T-cell (primary cell): Measurements from ENCODE around the gene THAP11. TPM values are rescaled to one million over a fixed set of nuclear protein-coding genes. Genes with fewer than 3 reads are reported as not detected.
"Not testable (repeated sequence)": the region's sequence is repeated elsewhere in the genome, so short reads cannot be mapped to it uniquely, and the experiment has no call there.

ENCODE experiments used
- ATAC-seq, 4 experiments: fragments of 200-7000 bp in 3 of 4; fragments of 150-1000 bp in 1 of 4; cut with Tn5 transposase; replicated peaks in 1 of 4; 1 replicate in 3 of 4; 2 replicates in 1 of 4; pipeline ENCODE4 v1.10.0; 2021; ENCODE audit warnings: moderate library complexity in 3 of 4, mild to moderate bottlenecking in 2 of 4, moderate number of reproducible peaks in 1 of 4
- CTCF ChIA-PET, 2 donors: fragments of 300-600 bp; sonication (Branson Sonifier 250); formaldehyde crosslinking; loops; one replicate each; lab custom pipeline; 2022; ENCODE audit warnings: antibody characterized with exemption in 2 of 2; lab: Charles Lee
- POLR2A ChIA-PET, 2 donors: fragments of 300-600 bp; sonication (Branson Sonifier 250); formaldehyde crosslinking; loops; one replicate each; lab custom pipeline; 2022; ENCODE audit warnings: antibody characterized with exemption in 2 of 2; lab: Charles Lee
- DNase-seq, 35 experiments: peaks; one replicate each; pipeline versions ENCODE4 v3.0.0 to v3.0.0-alpha.2; 2013 to 2023
- H3K27ac ChIP-seq: one replicate; pipeline ENCODE4 v1.5.1; 2013; ENCODE audit warnings: low read length
- H3K27me3 ChIP-seq, 2 experiments: replicated peaks in 1 of 2; 1 replicate in 1 of 2; 2 replicates in 1 of 2; pipeline versions ENCODE4 v1.6.1 to v1.7.0; 2013; ENCODE audit warnings: low read length in 1 of 2, mixed read lengths in 1 of 2; ENCODE audit not compliant: control insufficient read depth in 2 of 2, insufficient read depth in 2 of 2; ENCODE audit errors: extremely low read depth in 1 of 2
- H3K36me3 ChIP-seq, 2 donors: 1 replicate in 1 of 2; 2 replicates in 1 of 2; pipeline versions ENCODE4 v1.6.1 to v1.7.0; 2013; ENCODE audit warnings: low read length in 1 of 2; ENCODE audit not compliant: control insufficient read depth in 2 of 2, insufficient read depth in 1 of 2; ENCODE audit errors: extremely low read depth in 1 of 2
- H3K4me1 ChIP-seq, 2 experiments: 1 replicate in 1 of 2; 2 replicates in 1 of 2; pipeline versions ENCODE4 v1.6.1 to v1.7.0; 2013; ENCODE audit warnings: low read length in 2 of 2, mixed read lengths in 1 of 2; ENCODE audit not compliant: insufficient read depth in 2 of 2, control insufficient read depth in 1 of 2; ENCODE audit errors: extremely low read depth in 1 of 2
- H3K4me3 ChIP-seq, 2 donors: 1 replicate in 1 of 2; 2 replicates in 1 of 2; pipeline versions ENCODE4 v1.5.1 to v1.7.0; 2013; ENCODE audit warnings: mild to moderate bottlenecking in 2 of 2, low read length in 1 of 2, moderate library complexity in 1 of 2; ENCODE audit not compliant: control insufficient read depth in 1 of 2; ENCODE audit errors: extremely low read depth in 1 of 2
- H3K9me3 ChIP-seq: 2 replicates; pipeline ENCODE4 v1.7.0; 2013
- H3K27ac Mint-ChIP-seq, 2 donors: one replicate each; pipeline ENCODE4 v1.8.0; 2020 to 2021; ENCODE audit warnings: mild to moderate bottlenecking in 2 of 2, mixed read lengths in 2 of 2
- H3K27me3 Mint-ChIP-seq, 2 donors: one replicate each; pipeline ENCODE4 v1.8.0; 2021 to 2022; ENCODE audit warnings: mixed read lengths in 2 of 2
- H3K36me3 Mint-ChIP-seq: one replicate; pipeline ENCODE4 v1.8.0; 2021; ENCODE audit warnings: mixed read lengths
- H3K4me1 Mint-ChIP-seq, 3 donors: one replicate each; pipeline ENCODE4 v1.8.0; 2020 to 2022; ENCODE audit warnings: mixed read lengths in 3 of 3, mild to moderate bottlenecking in 1 of 3
- H3K4me3 Mint-ChIP-seq, 3 donors: one replicate each; pipeline ENCODE4 v1.8.0; 2020 to 2022; ENCODE audit warnings: mild to moderate bottlenecking in 3 of 3, mixed read lengths in 3 of 3, moderate library complexity in 3 of 3
- H3K9me3 Mint-ChIP-seq, 3 donors: one replicate each; pipeline ENCODE4 v1.8.0; 2020 to 2022; ENCODE audit warnings: mixed read lengths in 3 of 3
- WGBS: methylation state at CpG from one replicate; pipeline ENCODE4 v1.1.5; 2013; ENCODE audit warnings: missing lambda C conversion rate; ENCODE audit not compliant: insufficient coverage; 5-methylcytosine and 5-hydroxymethylcytosine counted together
- total RNA-seq, 35 experiments: library from RNA in 6 of 35; stranded (reverse) in 6 of 35; fragments of 120-200 nt in 1 of 35; gene quantifications; one replicate each; pipeline versions ENCODE4 v1.2.1 to v1.2.4 and lab custom pipeline; 2013 to 2026

The THAP11 gene
- total RNA-seq, 5 donors from 2014 or later (not counting 1 experiment from before 2014, with no cell fraction given): 37.9 to 59.9 (median 55.5) TPM

GRCh38 chr16:67833030-67833414 is 9.1 kb upstream of the THAP11 start:
- Histone ChIP-seq H3K36me3 (peaks cover 7 to 37% of the 10 kb centered on the region in 2 donors), H3K27me3 (no peaks in the 10 kb centered on the region), H3K4me3 (peak overlapping the region; percentile 72 to 74), H3K27ac (no peak overlapping the region), H3K9me3 (no peaks in the 10 kb centered on the region), H3K4me1 (peaks cover 7 to 22% of the 10 kb centered on the region in 2 experiments)
- no peaks in the 10 kb centered on the region for H3K9me3 Mint-ChIP-seq
- WGBS: 0% methylated on average over 1 of the region's 3 CpGs
- peak overlapping the region in 1 of 2 donors; percentile 68 for H3K27ac Mint-ChIP-seq
- H3K4me1 Mint-ChIP-seq: peaks cover 0 to 16% (median 15%) of the 10 kb centered on the region in 3 donors
- ChIA-PET POLR2A (interaction anchor here in 1 of 2 donors (0.6 kb wide), 1 partner anchor 191 kb away, joined by 8 read pairs; no protein-coding TSS in a partner anchor), CTCF (interaction anchor here in 1 of 2 donors (1.2 to 1.5 kb wide), 2 partner anchors 17 to 27 kb away, joined by 7 to 13 read pairs; partner anchors contain the start of genes RANBP10 and TSNAXIP1)
- no peaks in the 10 kb centered on the region for H3K27me3 Mint-ChIP-seq
- peaks cover 16% of the 10 kb centered on the region for H3K36me3 Mint-ChIP-seq
- H3K4me3 Mint-ChIP-seq: peak overlapping the region; percentile 87 to 91 (median 90)
- no peak for DNase-seq
- ATAC-seq: peak in 1 of 4 experiments; percentile 1

DNA sequence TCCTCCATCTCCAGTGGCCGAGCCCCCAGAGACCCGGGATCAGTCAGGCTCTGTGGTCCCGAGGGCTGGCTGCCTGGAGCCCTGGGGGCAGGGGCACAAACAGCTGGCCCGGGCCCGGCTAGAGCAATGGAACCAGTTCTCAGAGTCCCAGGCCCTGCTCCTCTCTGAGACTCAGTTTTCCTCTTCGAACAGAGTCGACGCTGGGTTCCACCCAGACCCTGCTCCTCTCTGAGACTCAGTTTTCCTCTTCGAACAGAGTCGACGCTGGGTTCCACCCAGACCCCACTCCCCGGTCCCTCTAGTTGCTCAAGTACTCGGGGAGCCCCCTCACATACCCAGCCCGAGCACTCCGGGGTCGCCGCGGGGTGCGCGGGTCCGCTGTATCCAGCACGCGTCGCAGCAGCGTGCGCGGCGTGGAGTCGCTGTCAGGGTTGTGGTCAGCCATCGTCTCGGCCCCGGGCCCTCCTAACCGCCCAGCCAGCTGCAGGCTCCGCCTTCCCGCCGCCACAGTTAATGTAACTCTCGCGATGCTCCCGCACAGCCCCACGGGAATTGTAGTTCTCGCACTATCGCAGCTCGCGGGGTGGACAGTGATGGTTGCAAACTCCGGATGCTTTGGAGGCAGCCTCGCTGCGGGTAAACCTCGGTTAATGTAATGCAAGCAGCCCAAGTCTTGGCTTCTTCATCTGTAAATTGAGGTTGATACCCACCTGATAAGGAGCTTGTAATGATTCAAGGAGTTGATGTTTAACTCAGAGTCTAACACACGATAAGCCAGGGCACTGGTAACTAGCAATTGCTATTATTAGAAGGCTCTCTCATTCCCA is 8.5 kb upstream of the THAP11 start:
- POLR2A ChIA-PET: interaction anchor here in 1 of 2 donors (0.6 kb wide), 1 partner anchor 190 kb away, joined by 8 read pairs; no protein-coding TSS in a partner anchor
- Histone ChIP-seq H3K4me3 (peak overlapping the region; percentile 72 to 74), H3K27me3 (no peaks in the 10 kb centered on the region), H3K4me1 (peaks cover 7 to 22% of the 10 kb centered on the region in 2 experiments), H3K27ac (peak overlapping the region; percentile 17), H3K36me3 (peaks cover 7 to 37% of the 10 kb centered on the region in 2 donors), H3K9me3 (no peaks in the 10 kb centered on the region)
- Mint-ChIP-seq H3K9me3 (no peaks in the 10 kb centered on the region), H3K27ac (peak overlapping the region; percentile 69 to 79), H3K4me1 (peaks cover 0 to 16% (median 15%) of the 10 kb centered on the region in 3 donors), H3K36me3 (peaks cover 15% of the 10 kb centered on the region), H3K27me3 (no peaks in the 10 kb centered on the region), H3K4me3 (peak overlapping the region; percentile 87 to 91 (median 90))
- CTCF ChIA-PET: interaction anchor here in 1 of 2 donors (0.5 to 1.5 kb wide), 4 partner anchors 18 to 393 kb away, joined by 3 to 13 read pairs (median 5); partner anchors contain the start of genes RANBP10 and TSNAXIP1
- DNase-seq (peak; percentile 81 to 96 (median 91)), ATAC-seq (peak; percentile 100)
- 0% methylated on average over 48 of the region's 49 CpGs for WGBS

DNA sequence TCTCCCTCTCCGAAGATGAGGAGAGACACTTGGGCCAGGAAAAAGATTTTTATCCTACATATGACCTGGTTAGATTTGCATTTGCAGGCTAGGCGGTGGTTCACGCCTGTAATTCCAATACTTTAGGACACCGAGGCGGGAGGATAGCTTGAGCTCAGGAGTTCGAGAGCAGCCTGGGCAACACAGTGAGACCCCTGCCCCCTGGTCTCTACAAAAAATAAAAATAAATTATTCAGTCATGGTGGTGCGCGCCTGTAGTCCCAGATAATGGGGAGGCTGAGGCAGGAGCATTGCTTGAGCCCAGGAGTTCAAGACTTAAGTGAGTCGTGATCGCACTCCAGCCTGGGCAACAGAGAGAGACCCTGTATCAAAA is 7.9 kb upstream of the THAP11 start:
- Mint-ChIP-seq H3K4me3 (peak overlapping the region; percentile 87 to 91 (median 90)), H3K4me1 (peaks cover 0 to 16% (median 15%) of the 10 kb centered on the region in 3 donors), H3K27me3 (no peaks in the 10 kb centered on the region), H3K9me3 (no peaks in the 10 kb centered on the region), H3K36me3 (peaks cover 10% of the 10 kb centered on the region), H3K27ac (peak overlapping the region; percentile 69 to 79)
- ATAC-seq: no peak
- 93% methylated on average over 3 of the region's 10 CpGs for WGBS
- CTCF ChIA-PET: interaction anchor here in 1 of 2 donors (1.0 to 1.5 kb wide), 3 partner anchors 18 to 33 kb away, joined by 3 to 13 read pairs (median 7); partner anchors contain the start of genes RANBP10 and TSNAXIP1
- Histone ChIP-seq H3K36me3 (peaks cover 7 to 31% of the 10 kb centered on the region in 2 donors), H3K27ac (peak overlapping the region; percentile 7), H3K4me1 (peaks cover 7 to 22% of the 10 kb centered on the region in 2 experiments), H3K27me3 (no peaks in the 10 kb centered on the region), H3K9me3 (no peaks in the 10 kb centered on the region), H3K4me3 (peak overlapping the region; percentile 72 to 74)
- POLR2A ChIA-PET: no interaction called here
- DNase-seq: no peak

DNA sequence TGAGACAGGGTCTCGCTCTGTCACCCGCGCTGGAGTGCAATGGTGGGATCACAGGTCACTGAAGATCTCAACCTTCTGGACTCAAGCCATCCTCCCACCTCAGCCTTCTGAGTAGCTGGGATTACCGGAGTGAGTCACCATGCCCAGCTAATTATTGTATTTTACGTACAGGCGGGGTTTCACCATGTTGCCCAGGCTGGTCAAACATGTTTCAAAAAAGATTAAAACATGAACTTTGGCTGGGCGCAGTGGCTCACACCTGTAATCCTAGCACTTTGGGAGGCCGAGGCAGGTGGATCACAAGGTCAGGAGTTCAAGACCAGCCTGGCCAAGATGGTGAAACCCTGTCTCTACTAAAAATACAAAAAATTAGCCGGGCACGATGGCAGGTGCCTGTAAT is 4.9 kb upstream of the THAP11 start:
- ChIA-PET CTCF (interaction anchor here (0.6 to 0.7 kb wide), 2 partner anchors 29 to 316 kb away, joined by 3 to 4 read pairs; no protein-coding TSS in a partner anchor), POLR2A (interaction anchor here in 1 of 2 donors (0.6 kb wide), 1 partner anchor 19 kb away, joined by 6 read pairs; no protein-coding TSS in a partner anchor)
- H3K9me3 Mint-ChIP-seq, H3K27me3 Mint-ChIP-seq, DNase-seq, H3K36me3 ChIP-seq, H3K36me3 Mint-ChIP-seq, H3K27ac ChIP-seq, ATAC-seq, H3K9me3 ChIP-seq, H3K27me3 ChIP-seq, H3K4me3 ChIP-seq, H3K27ac Mint-ChIP-seq, H3K4me3 Mint-ChIP-seq: not testable (repeated sequence)
- WGBS: no CpG with 5 or more reads among the region's 10 CpGs
- H3K4me1 ChIP-seq: peaks cover 8 to 27% of the 10 kb centered on the region in 2 experiments
- H3K4me1 Mint-ChIP-seq: peaks cover 6 to 23% (median 20%) of the 10 kb centered on the region in 3 donors

GRCh38 chr16:67837811-67838210 is 4.3 kb upstream of the THAP11 start:
- Histone ChIP-seq H3K36me3 (no peaks in the 10 kb centered on the region), H3K27ac (no peak overlapping the region), H3K4me1 (peaks cover 8 to 25% of the 10 kb centered on the region in 2 experiments), H3K9me3 (no peaks in the 10 kb centered on the region), H3K27me3 (no peaks in the 10 kb centered on the region), H3K4me3 (no peak overlapping the region)
- Mint-ChIP-seq H3K4me3 (no peak overlapping the region), H3K36me3 (no peaks in the 10 kb centered on the region), H3K27ac (no peak overlapping the region), H3K9me3 (no peaks in the 10 kb centered on the region), H3K27me3 (no peaks in the 10 kb centered on the region), H3K4me1 (peaks cover 6 to 18% (median 14%) of the 10 kb centered on the region in 3 donors)
- CTCF ChIA-PET: interaction anchor here (0.6 to 0.7 kb wide), 2 partner anchors 29 to 317 kb away, joined by 3 to 4 read pairs; no protein-coding TSS in a partner anchor
- POLR2A ChIA-PET: interaction anchor here in 1 of 2 donors (0.6 kb wide), 1 partner anchor 18 kb away, joined by 6 read pairs; no protein-coding TSS in a partner anchor
- 100% methylated on average over 1 of the region's 2 CpGs for WGBS
- DNase-seq: no peak
- ATAC-seq: no peak
